ENCODE data around the gene ZNF408. TPM values are rescaled to one million over a fixed set of nuclear protein-coding genes. Genes with fewer than 3 reads are reported as not detected.

ZNF408 gene
- total and polyA plus RNA-seq, 2 of the 13 experiments (the other 11 are each of a cell fraction or from before 2014, with no cell fraction given): 11.2 to 12.5 TPM

DNA sequence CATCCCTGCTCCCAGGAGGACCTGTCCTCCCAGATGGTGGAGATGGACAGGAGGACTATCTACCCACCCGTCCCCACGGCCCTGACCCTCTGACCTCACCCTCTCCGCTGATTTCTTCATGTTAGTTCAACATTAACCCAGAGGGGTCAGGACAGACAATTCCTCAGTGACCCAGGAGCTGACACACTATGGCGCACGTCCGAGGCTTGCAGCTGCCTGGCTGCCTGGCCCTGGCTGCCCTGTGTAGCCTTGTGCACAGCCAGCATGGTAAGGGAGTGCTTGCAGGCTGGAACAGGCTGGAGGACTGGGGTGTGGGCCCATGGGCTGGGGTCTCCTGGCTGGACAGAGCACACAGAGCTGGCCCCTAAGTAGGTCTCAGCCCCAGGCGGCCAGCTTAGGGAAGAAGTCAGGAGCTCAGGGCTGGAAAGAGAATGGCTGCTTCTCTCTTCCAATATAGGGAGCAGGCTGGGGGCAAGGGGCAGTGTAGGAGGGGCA lies 18.3 kb downstream of the ZNF408 start, which contains the start of gene F2 (continued):
- TF ChIP-seq RAD51 (IDR thresholded peaks at IDR 0.05; ENCODE audit: borderline replicate concordance) (no peak), PCBP2 (optimal IDR thresholded peaks at IDR 0.05; ENCODE audit: low read depth, low read length, poor library complexity, severe bottlenecking) (no peak), PCBP1 (IDR thresholded peaks at IDR 0.05; ENCODE audit: borderline replicate concordance, low read depth, low read length) (no peak), ZNF468 (CRISPR knock-in tag; IDR thresholded peaks at IDR 0.05) (no peak), DNMT1 (CRISPR knock-in tag; IDR thresholded peaks at IDR 0.05) (no peak), ZNF781 (CRISPR knock-in tag; IDR thresholded peaks at IDR 0.05; ENCODE audit: borderline replicate concordance, not compliant biosample characterization) (no peak), SP2 (CRISPR knock-in tag; IDR thresholded peaks at IDR 0.05) (no peak), ZNF329 (CRISPR knock-in tag; IDR thresholded peaks at IDR 0.05; ENCODE audit: low read depth) (no peak), MXI1 (IDR thresholded peaks at IDR 0.05; ENCODE audit: borderline replicate concordance, low read depth, low read length) (peak; percentile 85; the same call in 1 of the 3 replicates), NFE2L2 (IDR thresholded peaks at IDR 0.05; ENCODE audit: low read length) (no peak), REPIN1 (CRISPR knock-in tag; IDR thresholded peaks at IDR 0.05; ENCODE audit: borderline replicate concordance, low read depth) (peak; percentile 77; the same call in 1 of the 2 replicates), SRSF4 (IDR thresholded peaks at IDR 0.05; ENCODE audit: low read depth, low read length, poor library complexity, severe bottlenecking) (no peak), ZFP37 (CRISPR knock-in tag; IDR thresholded peaks at IDR 0.05; ENCODE audit: borderline replicate concordance) (0 out of 2 replicates have a peak, but pooled peaks have one; percentile 68), ZMYM3 (CRISPR knock-in tag; IDR thresholded peaks at IDR 0.05) (peak; percentile 93), IRX3 (CRISPR knock-in tag; IDR thresholded peaks at IDR 0.05; ENCODE audit: borderline replicate concordance, low read depth) (peak; percentile 67; the same call in 1 of the 2 replicates), KMT2A (CRISPR knock-in tag; IDR thresholded peaks at IDR 0.05) (no peak), ZNF652 (CRISPR knock-in tag; IDR thresholded peaks at IDR 0.05; ENCODE audit: borderline replicate concordance, low read depth) (peak; percentile 76)
- TF ChIP-seq, protein P1, sequence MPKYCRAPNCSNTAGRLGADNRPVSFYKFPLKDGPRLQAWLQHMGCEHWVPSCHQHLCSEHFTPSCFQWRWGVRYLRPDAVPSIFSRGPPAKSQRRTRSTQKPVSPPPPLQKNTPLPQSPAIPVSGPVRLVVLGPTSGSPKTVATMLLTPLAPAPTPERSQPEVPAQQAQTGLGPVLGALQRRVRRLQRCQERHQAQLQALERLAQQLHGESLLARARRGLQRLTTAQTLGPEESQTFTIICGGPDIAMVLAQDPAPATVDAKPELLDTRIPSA (CRISPR knock-in tag; IDR thresholded peaks at IDR 0.05; ENCODE audit: borderline replicate concordance): no peak
- TF ChIP-seq, protein P2, sequence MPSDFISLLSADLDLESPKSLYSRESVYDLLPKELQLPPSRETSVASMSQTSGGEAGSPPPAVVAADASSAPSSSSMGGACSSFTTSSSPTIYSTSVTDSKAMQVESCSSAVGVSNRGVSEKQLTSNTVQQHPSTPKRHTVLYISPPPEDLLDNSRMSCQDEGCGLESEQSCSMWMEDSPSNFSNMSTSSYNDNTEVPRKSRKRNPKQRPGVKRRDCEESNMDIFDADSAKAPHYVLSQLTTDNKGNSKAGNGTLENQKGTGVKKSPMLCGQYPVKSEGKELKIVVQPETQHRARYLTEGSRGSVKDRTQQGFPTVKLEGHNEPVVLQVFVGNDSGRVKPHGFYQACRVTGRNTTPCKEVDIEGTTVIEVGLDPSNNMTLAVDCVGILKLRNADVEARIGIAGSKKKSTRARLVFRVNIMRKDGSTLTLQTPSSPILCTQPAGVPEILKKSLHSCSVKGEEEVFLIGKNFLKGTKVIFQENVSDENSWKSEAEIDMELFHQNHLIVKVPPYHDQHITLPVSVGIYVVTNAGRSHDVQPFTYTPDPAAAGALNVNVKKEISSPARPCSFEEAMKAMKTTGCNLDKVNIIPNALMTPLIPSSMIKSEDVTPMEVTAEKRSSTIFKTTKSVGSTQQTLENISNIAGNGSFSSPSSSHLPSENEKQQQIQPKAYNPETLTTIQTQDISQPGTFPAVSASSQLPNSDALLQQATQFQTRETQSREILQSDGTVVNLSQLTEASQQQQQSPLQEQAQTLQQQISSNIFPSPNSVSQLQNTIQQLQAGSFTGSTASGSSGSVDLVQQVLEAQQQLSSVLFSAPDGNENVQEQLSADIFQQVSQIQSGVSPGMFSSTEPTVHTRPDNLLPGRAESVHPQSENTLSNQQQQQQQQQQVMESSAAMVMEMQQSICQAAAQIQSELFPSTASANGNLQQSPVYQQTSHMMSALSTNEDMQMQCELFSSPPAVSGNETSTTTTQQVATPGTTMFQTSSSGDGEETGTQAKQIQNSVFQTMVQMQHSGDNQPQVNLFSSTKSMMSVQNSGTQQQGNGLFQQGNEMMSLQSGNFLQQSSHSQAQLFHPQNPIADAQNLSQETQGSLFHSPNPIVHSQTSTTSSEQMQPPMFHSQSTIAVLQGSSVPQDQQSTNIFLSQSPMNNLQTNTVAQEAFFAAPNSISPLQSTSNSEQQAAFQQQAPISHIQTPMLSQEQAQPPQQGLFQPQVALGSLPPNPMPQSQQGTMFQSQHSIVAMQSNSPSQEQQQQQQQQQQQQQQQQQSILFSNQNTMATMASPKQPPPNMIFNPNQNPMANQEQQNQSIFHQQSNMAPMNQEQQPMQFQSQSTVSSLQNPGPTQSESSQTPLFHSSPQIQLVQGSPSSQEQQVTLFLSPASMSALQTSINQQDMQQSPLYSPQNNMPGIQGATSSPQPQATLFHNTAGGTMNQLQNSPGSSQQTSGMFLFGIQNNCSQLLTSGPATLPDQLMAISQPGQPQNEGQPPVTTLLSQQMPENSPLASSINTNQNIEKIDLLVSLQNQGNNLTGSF (CRISPR knock-in tag; IDR thresholded peaks at IDR 0.05): peak; percentile 81; the same call in 1 of the 2 replicates
- TF ChIP-seq, protein P3, sequence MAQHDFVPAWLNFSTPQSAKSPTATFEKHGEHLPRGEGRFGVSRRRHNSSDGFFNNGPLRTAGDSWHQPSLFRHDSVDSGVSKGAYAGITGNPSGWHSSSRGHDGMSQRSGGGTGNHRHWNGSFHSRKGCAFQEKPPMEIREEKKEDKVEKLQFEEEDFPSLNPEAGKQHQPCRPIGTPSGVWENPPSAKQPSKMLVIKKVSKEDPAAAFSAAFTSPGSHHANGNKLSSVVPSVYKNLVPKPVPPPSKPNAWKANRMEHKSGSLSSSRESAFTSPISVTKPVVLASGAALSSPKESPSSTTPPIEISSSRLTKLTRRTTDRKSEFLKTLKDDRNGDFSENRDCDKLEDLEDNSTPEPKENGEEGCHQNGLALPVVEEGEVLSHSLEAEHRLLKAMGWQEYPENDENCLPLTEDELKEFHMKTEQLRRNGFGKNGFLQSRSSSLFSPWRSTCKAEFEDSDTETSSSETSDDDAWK (CRISPR knock-in tag; IDR thresholded peaks at IDR 0.05): no peak
- TF ChIP-seq, protein P4, sequence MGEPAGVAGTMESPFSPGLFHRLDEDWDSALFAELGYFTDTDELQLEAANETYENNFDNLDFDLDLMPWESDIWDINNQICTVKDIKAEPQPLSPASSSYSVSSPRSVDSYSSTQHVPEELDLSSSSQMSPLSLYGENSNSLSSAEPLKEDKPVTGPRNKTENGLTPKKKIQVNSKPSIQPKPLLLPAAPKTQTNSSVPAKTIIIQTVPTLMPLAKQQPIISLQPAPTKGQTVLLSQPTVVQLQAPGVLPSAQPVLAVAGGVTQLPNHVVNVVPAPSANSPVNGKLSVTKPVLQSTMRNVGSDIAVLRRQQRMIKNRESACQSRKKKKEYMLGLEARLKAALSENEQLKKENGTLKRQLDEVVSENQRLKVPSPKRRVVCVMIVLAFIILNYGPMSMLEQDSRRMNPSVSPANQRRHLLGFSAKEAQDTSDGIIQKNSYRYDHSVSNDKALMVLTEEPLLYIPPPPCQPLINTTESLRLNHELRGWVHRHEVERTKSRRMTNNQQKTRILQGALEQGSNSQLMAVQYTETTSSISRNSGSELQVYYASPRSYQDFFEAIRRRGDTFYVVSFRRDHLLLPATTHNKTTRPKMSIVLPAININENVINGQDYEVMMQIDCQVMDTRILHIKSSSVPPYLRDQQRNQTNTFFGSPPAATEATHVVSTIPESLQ (CRISPR knock-in tag; conservative IDR thresholded peaks at IDR 0.05): 0 out of 2 replicates have a peak, but pooled peaks have one; percentile 18
